Fibroblast of peridontal ligament (primary cell): Measurements from ENCODE around the gene FGF22.
"Not testable (repeated sequence)": the region's sequence is repeated elsewhere in the genome, so short reads cannot be mapped to it uniquely, and the experiment has no call there.

Experiments used
- DNase-seq: peaks from one replicate; pipeline ENCODE4 v3.0.0-alpha.2; 2010; ENCODE audit errors: extremely low read depth

Gene FGF22

GRCh38 chr19:658916-659839, 19.5 kb downstream of the FGF22 start:
- DNase-seq = no peak

GRCh38 chr19:660793-661426, 21.2 kb downstream of the FGF22 start:
- no peak for DNase-seq

GRCh38 chr19:661427-662196, 21.9 kb downstream of the FGF22 start:
- no peak for DNase-seq

- no peak for DNase-seq
Observed at GRCh38 chr19:662207-662961, 22.7 kb downstream of the FGF22 start.

- DNase-seq = peak; percentile 85
Observed at GRCh38 chr19:662962-663681, 23.4 kb downstream of the FGF22 start, which contains the start of gene RNF126. TSS of gene RNF126 (minus strand) at chr19:663214. CDS start at chr19:663121, 93 bp downstream.

GRCh38 chr19:663682-664117, 24.0 kb downstream of the FGF22 start:
- DNase-seq = no peak

GRCh38 chr19:664913-665443, 25.3 kb downstream of the FGF22 start:
- peak; percentile 68 for DNase-seq

- DNase-seq = not testable (repeated sequence)
Observed at GRCh38 chr19:666985-667573, 27.4 kb downstream of the FGF22 start.

- DNase-seq = not testable (repeated sequence)
Observed at GRCh38 chr19:668675-669434, 29.2 kb downstream of the FGF22 start.

- DNase-seq = no peak
Observed at GRCh38 chr19:670609-671075, 31.0 kb downstream of the FGF22 start.

- DNase-seq = no peak
Observed at GRCh38 chr19:674282-675151, 34.8 kb downstream of the FGF22 start.

- no peak for DNase-seq
Observed at GRCh38 chr19:676007-676338, 36.3 kb downstream of the FGF22 start.

GRCh38 chr19:676339-677105, 36.8 kb downstream of the FGF22 start, which contains the start of gene FSTL3:
TSS of gene FSTL3 (plus strand) at chr19:676392. CDS start at chr19:676424, 32 bp downstream.
- no peak for DNase-seq

GRCh38 chr19:677201-677600, 37.5 kb downstream of the FGF22 start:
- DNase-seq = peak; percentile 71

GRCh38 chr19:677601-678436, 38.1 kb downstream of the FGF22 start:
- DNase-seq = no peak

- DNase-seq = no peak
Observed at GRCh38 chr19:678791-679388, 39.2 kb downstream of the FGF22 start.
